ENCODE data around the gene SLC66A2. TPM values are rescaled to one million over a fixed set of nuclear protein-coding genes. Genes with fewer than 3 reads are reported as not detected.

Gene SLC66A2
- total RNA-seq, 4 donors from 2014 or later, result 27.0 to 46.4 (median 41.5) TPM

- WGBS, result 91% methylated on average over 12 of the region's 33 CpGs
- H3K4me1 ChIP-seq, result peaks cover 0 to 9% (median 0%) of the 10 kb centered on the region in 4 donors
- intact Hi-C loops (cut with DNase I), result no loop called here
- H3K27ac ChIP-seq (replicated peaks in 1 of 4), result no peak overlapping the region
- H3K4me3 ChIP-seq, result no peak overlapping the region
- peaks cover 0 to 57% (median 0%) of the 10 kb centered on the region in 4 donors for H3K27me3 ChIP-seq
- H3K9me3 ChIP-seq, result no peaks in the 10 kb centered on the region
- TF ChIP-seq EP300 (IDR thresholded peaks at IDR 0.05) (no peak), POLR2AphosphoS5 (IDR thresholded peaks at IDR 0.05) (no peak), POLR2A (IDR thresholded peaks at IDR 0.05; ENCODE audit: low read depth) (no peak)
- TF ChIP-seq, protein P1, sequence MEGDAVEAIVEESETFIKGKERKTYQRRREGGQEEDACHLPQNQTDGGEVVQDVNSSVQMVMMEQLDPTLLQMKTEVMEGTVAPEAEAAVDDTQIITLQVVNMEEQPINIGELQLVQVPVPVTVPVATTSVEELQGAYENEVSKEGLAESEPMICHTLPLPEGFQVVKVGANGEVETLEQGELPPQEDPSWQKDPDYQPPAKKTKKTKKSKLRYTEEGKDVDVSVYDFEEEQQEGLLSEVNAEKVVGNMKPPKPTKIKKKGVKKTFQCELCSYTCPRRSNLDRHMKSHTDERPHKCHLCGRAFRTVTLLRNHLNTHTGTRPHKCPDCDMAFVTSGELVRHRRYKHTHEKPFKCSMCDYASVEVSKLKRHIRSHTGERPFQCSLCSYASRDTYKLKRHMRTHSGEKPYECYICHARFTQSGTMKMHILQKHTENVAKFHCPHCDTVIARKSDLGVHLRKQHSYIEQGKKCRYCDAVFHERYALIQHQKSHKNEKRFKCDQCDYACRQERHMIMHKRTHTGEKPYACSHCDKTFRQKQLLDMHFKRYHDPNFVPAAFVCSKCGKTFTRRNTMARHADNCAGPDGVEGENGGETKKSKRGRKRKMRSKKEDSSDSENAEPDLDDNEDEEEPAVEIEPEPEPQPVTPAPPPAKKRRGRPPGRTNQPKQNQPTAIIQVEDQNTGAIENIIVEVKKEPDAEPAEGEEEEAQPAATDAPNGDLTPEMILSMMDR (IDR thresholded peaks at IDR 0.05), result no peak
- H3K36me3 ChIP-seq, result no peaks in the 10 kb centered on the region
- DNase-seq (ENCODE audit: extremely low spot score), result no peak
Measured at GRCh38 chr18:79871481-79872091, 79.9 kb downstream of the SLC66A2 start.

DNA sequence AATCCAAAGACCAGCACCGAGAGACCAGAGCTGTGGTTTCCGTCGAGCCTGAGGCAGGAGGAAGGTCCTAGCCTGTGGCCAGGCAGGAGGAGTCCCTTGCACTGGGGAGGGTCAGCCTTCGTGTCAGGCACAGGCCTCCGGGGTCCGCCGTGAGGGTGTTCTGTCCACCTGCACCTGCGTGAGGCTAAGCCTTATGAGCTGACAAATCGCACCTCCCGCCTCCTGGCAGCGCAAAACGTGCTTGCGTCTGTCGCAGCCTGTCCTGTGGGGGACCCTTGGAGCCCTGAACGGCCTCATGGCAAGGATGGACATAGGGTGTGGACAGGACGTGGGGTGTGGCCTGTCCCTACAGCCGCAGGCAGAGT lies 80.4 kb downstream of the SLC66A2 start:
- Histone ChIP-seq H3K27ac (replicated peaks in 1 of 4) (no peak overlapping the region), H3K36me3 (no peaks in the 10 kb centered on the region), H3K4me1 (peaks cover 0 to 9% (median 0%) of the 10 kb centered on the region in 4 donors), H3K9me3 (no peaks in the 10 kb centered on the region), H3K27me3 (peaks cover 0 to 51% (median 0%) of the 10 kb centered on the region in 4 donors), H3K4me3 (no peak overlapping the region)
- no peak for TF ChIP-seq EP300 (IDR thresholded peaks at IDR 0.05)
- TF ChIP-seq, protein P1 (IDR thresholded peaks at IDR 0.05), result no peak
- TF ChIP-seq POLR2A (IDR thresholded peaks at IDR 0.05; ENCODE audit: low read depth), result no peak
- no peak for TF ChIP-seq POLR2AphosphoS5 (IDR thresholded peaks at IDR 0.05)
- WGBS, result 91% methylated on average over 11 of the region's 17 CpGs
- no peak for DNase-seq (ENCODE audit: extremely low spot score)
- intact Hi-C loops (cut with DNase I), result no loop called here

DNA sequence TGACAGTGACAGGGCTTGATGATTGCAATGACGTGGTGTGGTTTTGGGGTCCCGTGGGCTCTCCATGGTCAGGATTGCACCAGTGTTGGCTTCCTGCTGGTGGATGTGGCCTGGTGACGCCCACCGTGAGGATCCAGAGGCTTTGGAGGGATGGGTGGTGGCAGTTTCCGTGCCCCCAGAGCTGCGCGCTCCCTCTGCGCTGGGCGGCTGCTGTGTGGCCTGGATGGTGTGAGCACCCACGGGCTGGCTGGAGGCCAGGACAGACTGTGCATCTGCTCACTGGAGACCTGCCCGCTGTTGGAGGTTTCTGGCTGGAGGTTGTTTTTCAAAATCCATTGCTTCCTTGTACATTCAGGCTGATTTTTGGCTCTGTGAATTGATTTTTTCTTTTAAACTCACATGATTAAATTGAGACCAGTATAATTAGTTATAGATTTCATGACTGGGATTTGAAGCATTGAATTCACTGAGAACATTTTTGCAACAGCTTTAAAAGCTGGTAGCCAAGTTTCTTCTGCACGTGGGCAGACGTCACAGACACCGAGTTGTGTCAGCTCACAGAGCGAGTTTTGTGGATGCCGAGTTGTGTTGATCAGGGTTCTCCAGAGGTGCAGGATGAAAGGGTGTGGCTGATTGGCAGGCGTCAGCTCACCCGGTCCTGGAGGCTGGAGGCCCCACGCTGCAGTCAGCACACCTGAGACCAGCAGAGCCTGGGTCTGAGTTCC lies 81.0 kb downstream of the SLC66A2 start:
- intact Hi-C loops (cut with DNase I), result no loop called here
- Histone ChIP-seq H3K4me1 (peaks cover 0 to 9% (median 0%) of the 10 kb centered on the region in 4 donors), H3K9me3 (no peaks in the 10 kb centered on the region), H3K27me3 (peaks cover 0 to 45% (median 0%) of the 10 kb centered on the region in 4 donors), H3K4me3 (no peak overlapping the region), H3K36me3 (no peaks in the 10 kb centered on the region), H3K27ac (replicated peaks in 1 of 4) (no peak overlapping the region)
- no peak for DNase-seq (ENCODE audit: extremely low spot score)
- 70% methylated on average over 11 of the region's 19 CpGs for WGBS
- no peak for TF ChIP-seq EP300 (IDR thresholded peaks at IDR 0.05)
- no peak for TF ChIP-seq POLR2AphosphoS5 (IDR thresholded peaks at IDR 0.05)
- TF ChIP-seq, protein P1 (IDR thresholded peaks at IDR 0.05), result no peak
- TF ChIP-seq POLR2A (IDR thresholded peaks at IDR 0.05; ENCODE audit: low read depth), result no peak

DNA sequence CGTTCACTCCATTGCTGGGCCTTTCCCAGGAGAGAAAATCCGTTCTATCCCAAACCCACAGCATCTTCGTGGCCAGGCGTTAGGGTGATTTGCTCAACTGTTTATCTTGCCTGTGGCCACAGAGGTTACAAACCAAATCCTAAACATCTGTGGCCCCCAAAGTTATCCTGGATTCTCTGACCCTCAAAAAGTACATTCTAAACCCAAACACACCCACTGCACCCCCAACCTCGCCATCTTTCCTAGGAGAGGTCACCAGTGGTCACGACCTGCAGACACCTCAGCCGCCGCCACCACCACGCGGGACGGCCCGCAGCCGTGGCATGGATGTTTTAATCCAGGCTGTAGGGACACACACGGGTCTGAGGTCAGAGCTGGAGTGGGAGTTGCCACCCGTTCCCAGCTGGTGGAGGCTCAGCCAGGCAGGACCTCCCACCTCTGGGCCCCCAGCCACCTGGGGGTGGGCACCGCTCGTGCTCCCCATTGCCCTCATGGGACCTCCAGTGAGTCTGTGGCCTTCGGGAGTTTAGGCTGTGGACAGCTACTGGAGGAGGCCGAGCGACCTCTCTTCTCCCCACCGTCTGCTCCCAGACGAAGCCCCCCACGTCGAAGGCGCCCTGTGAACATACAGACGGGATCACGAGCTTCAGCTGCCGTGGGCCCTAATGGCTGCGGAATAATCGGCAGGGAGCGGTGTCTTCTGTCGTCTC lies 81.7 kb downstream of the SLC66A2 start:
- intact Hi-C loops (cut with DNase I), result no loop called here
- Histone ChIP-seq H3K27ac (replicated peaks in 1 of 4) (no peak overlapping the region), H3K9me3 (no peaks in the 10 kb centered on the region), H3K36me3 (no peaks in the 10 kb centered on the region), H3K4me1 (peaks cover 0 to 9% (median 0%) of the 10 kb centered on the region in 4 donors), H3K4me3 (no peak overlapping the region), H3K27me3 (peaks cover 0 to 38% (median 0%) of the 10 kb centered on the region in 4 donors)
- 91% methylated on average over 27 of the region's 32 CpGs for WGBS
- no peak for DNase-seq (ENCODE audit: extremely low spot score)
- TF ChIP-seq POLR2AphosphoS5 (IDR thresholded peaks at IDR 0.05) (no peak), POLR2A (IDR thresholded peaks at IDR 0.05; ENCODE audit: low read depth) (no peak), EP300 (IDR thresholded peaks at IDR 0.05) (no peak)
- TF ChIP-seq, protein P1 (IDR thresholded peaks at IDR 0.05), result no peak

Measured in esophagus muscularis mucosa (tissue), 4 donors.